HT1080 (cell line): ENCODE data around the gene EPHA7. TPM values are rescaled to one million over a fixed set of nuclear protein-coding genes. Genes with fewer than 3 reads are reported as not detected.

ENCODE experiments used
- DNase-seq: peaks from one replicate; pipeline ENCODE4 v3.0.0-alpha.2; 2015; ENCODE audit warnings: low read depth
- polyA plus RNA-seq, 2 experiments: library from polyadenylated mRNA; depleted of rRNA; stranded (reverse); fragments of >200 nt; gene quantifications; 2 replicates each; pipeline ENCODE4 v1.2.3, GENCODE V29; 2015
- total RNA-seq: library from RNA; depleted of rRNA; stranded (reverse); fragments of >200 nt; shearing (Covaris generic); gene quantifications from 2 replicates; pipeline ENCODE4 v1.2.3, GENCODE V29; 2014; rRNA removed

Gene EPHA7
- 0.03 TPM in 1 of 2 replicates, not detected in the other for total RNA-seq
- not detected in 2 replicates for polyA plus RNA-seq (2015; cell fraction: cytosol; rRNA removed)
- polyA plus RNA-seq (2015; cell fraction: nucleus; rRNA removed), result not detected in 2 replicates

- no peak for DNase-seq
These were observed at the start of gene EPHA7 for GRCh38 chr6:93419304-93420162. Gene EPHA7 (minus strand): TSS chr6:93419559. CDS start chr6:93419341, 218 bp downstream.

DNA sequence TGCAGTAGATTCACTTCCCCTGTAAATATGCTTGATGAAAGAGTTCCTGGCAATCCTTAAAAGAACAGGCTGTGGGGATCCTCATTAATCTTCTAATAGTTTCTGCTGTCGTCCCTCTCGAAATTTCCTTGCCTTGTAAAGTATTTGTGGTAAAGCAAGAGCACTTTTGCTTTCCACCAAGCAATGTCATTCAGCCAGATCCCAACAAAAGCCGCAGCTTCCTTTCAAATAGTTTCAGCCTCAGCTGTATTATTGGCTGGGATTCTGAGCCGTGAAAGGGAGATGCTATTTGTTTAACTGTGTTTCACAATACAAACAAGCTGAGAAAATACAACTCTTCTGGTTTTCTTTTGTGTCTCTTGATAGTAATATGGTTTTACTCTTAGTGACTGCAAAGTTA lies 48.9 kb upstream of the EPHA7 start:
- peak; percentile 45 for DNase-seq

- DNase-seq, result no peak
These were observed 35.2 kb upstream of the EPHA7 start for GRCh38 chr6:93454533-93454932.

DNA sequence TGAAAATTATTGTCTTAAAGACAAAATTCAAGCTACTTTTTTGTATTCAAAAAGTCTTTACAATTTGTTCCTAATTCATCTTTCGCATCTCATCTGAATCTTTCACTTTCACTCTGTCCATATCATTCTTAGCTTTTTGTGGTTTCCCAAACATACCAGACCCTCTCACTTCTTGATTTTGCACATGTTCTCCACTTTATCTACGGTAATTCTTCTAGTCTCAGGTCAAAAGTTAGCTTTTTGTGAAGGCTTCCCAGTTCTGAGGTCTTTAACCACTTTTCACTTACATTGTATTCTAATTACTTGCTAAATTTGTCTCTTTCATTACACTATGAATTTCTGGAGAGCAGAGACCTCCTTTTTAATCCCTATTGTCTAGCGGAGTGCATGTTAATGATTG lies 34.6 kb upstream of the EPHA7 start:
- DNase-seq, result no peak

- peak; percentile 2 for DNase-seq
These were observed 28.5 kb upstream of the EPHA7 start for GRCh38 chr6:93447874-93448273.

- DNase-seq, result no peak
These were observed 18.1 kb upstream of the EPHA7 start for GRCh38 chr6:93437491-93437890.

GRCh38 chr6:93433592-93433991 lies 14.2 kb upstream of the EPHA7 start:
- no peak for DNase-seq

DNA sequence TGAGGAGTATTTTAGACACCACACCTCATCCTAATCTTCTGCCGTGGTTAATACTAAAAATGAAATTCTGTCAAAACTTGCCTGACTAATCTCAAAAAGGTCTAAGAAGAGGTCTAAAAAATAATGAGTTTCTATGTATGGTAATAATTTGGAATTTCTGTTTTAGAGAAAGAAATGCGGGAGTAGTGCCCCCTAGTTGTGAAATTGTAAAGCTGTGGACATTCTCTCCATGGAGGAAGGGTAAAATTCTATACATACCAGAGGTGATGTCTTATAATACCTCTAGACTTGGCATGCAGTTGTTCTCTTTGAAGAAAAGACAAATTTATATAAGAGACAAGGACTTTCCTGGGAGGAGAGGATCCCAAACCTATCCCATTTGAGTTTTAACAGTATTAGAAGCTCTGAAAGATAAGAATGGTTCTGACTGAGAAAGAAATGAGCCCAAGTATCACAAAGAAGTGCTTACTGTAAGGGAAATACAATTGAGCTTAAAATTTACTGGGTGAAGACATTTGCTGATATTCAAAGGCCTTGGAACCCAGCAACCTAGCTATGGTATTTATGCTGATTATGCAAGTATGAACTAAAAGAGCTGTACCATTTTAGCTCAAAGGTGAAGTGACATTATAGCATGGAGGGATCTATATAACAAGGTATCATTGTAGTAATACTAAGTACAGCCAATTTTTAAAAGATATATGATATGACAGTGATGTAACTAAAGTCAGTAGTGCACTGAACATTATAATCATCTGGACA lies 5.1 kb upstream of the EPHA7 start:
- DNase-seq, result no peak

- peak; percentile 48 for DNase-seq
These were observed 4.2 kb upstream of the EPHA7 start for GRCh38 chr6:93423542-93423941.

DNA sequence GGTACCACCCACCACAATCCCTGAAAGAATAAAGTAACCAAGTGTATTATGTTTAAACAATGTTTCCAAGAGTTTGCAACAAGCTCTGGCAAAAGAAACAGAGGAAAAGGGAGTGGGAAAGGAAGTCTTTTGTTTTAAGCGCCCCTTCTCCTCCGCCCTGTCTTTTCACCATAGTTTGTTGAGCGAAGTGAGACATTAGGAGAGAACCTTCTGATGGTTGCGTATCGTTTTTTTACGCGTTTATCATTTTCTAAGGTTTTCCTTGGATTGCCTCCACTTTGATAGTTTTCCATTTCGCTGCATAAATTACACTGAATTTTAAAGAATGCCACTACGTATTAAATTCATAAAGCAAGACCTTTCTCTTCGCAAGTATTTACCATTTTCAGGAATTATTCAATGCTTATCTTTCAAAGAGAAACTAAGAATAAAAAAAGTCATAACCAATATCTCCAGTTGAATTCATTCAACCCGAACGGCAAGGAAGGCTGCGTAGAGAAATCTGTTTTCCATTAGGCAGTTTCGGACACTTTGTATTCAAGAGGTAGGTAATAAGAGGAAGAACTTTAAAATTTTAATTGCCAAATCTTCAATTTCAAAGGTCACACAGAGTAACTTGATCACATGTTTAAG lies 920 bp upstream of the EPHA7 start:
- no peak for DNase-seq

GRCh38 chr6:93418408-93419303 lies 703 bp downstream of the EPHA7 start:
- no peak for DNase-seq

DNA sequence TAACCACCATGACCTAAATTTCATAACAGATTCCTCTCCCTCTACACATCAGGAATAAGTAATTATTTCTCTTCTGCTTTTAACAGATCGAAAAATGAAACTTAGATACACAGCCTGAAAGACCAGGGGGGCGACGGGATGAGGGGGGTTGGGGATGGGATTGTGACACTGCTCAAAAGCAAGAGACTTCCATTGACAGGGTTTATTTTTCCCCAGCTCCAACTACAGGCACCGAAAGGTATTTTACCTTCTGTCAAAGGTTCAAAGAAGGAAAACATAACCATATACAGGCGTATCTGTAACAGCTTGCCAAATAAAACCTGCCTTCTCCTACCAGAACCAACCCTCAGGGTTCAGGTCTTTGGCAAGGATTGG lies 1.3 kb downstream of the EPHA7 start:
- DNase-seq, result no peak

GRCh38 chr6:93417421-93418013 lies 1.8 kb downstream of the EPHA7 start:
- DNase-seq, result no peak

- peak; percentile 17 for DNase-seq
These were observed 2.6 kb downstream of the EPHA7 start for GRCh38 chr6:93416571-93417420.

GRCh38 chr6:93413190-93413589 lies 6.2 kb downstream of the EPHA7 start:
- DNase-seq, result no peak

- no peak for DNase-seq
These were observed 6.9 kb downstream of the EPHA7 start for GRCh38 chr6:93412452-93412851.

- peak; percentile 1 for DNase-seq
These were observed 12.2 kb downstream of the EPHA7 start for GRCh38 chr6:93407186-93407585.

DNA sequence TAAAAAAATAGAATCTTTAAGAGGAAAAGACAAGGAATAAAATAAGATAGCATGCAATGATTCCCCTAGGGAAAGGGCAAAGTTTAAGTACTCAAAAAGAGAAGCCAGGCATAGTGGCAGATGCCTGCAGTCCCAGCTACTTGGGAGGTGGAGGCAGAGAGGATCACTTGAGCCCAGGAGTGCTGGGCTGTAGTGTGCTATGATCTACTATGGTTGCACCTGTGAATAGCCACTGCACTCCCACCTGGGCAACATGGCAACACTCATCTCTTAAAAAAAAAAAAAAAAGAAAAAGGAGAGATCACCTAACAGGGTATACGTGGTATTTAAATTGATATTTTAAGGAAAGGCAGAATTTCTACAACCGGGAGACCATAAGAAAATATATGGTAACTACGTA lies 16.0 kb downstream of the EPHA7 start:
- DNase-seq, result no peak

DNA sequence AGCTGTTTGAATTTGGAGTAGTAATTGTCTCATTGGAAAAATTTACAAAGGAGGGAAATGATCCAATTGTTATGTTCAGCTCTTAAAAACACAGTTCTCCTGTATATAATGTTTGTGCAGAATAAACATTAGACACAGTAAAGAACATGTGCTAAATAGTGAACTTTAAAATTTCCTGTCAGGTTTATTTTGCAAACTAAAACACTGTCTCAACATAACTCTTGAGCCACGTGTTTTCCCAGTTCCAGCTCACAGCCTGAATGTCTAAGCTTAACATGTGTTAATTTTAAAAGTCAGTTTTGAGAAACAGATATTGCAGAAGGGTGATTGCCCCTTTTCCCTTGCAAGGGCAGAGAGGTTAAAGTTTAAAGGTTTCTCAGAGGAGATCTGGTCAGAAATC lies 20.6 kb downstream of the EPHA7 start:
- DNase-seq, result no peak
